HCT116 (cell line): Measurements from ENCODE around the gene LRRC31. TPM values are rescaled to one million over a fixed set of nuclear protein-coding genes. Genes with fewer than 3 reads are reported as not detected.

Experiments used
- ATAC-seq: fragments of 200-7000 bp; cut with Tn5 transposase; 2 replicates; pipeline ENCODE4 v1.9.1; 2020; ENCODE audit warnings: mild to moderate bottlenecking, moderate library complexity
- BruUV-seq: library from RNA; stranded (reverse); fragments of 400-500 nt; replicated peaks from 2 replicates; lab custom pipeline; 2021; lab: Mats Ljungman, UMichigan
- CTCF ChIA-PET: fragments of 300-600 bp; sonication (Branson Sonifier 250); formaldehyde crosslinking; loops from one replicate; lab custom pipeline; 2021; ENCODE audit warnings: antibody characterized with exemption; lab: Charles Lee
- POLR2A ChIA-PET: fragments of 300-600, 350-600 bp; sonication (Branson Sonifier 250); formaldehyde crosslinking; loops from one replicate; lab custom pipeline; 2021; ENCODE audit warnings: antibody characterized with exemption; lab: Charles Lee
- RAD21 ChIA-PET, 2 experiments: fragments of 300-600 bp; sonication (Branson Sonifier 250); formaldehyde crosslinking; loops; one replicate each; lab custom pipeline; 2023; ENCODE audit warnings: low total read pairs in 2 of 2; ENCODE audit not compliant: uncharacterized antibody in 2 of 2, unreplicated experiment in 2 of 2, low non-redundant PET in 1 of 2; lab: Charles Lee
- DNase-seq: peaks from one replicate; pipeline ENCODE4 v3.0.0-alpha.2; 2010; ENCODE audit warnings: low read depth, low spot score
- H2AFZ ChIP-seq: fragments of 200-600 bp; shearing (Covaris generic), sonication (generic); 2 replicates; pipeline ENCODE4 v1.6.1; 2017; ENCODE audit warnings: low read depth, mixed run types, mixed read lengths, antibody characterized with exemption, low read length; ENCODE audit not compliant: poor library complexity, severe bottlenecking
- H3K27ac ChIP-seq: 2 replicates; pipeline ENCODE4 v1.5.1; 2012; ENCODE audit warnings: low read depth, low read length
- H3K27me3 ChIP-seq: fragments of 200-600 bp; sonication (generic); 2 replicates; pipeline ENCODE4 v1.6.1; 2016; ENCODE audit warnings: mixed run types, low read length, mixed read lengths; ENCODE audit not compliant: insufficient read depth
- H3K36me3 ChIP-seq, 2 experiments: fragments of 200-500 bp in 1 of 2; fragments of 200-600 bp in 1 of 2; sonication (Bioruptor generic) in 1 of 2; sonication (generic) in 1 of 2; 2 replicates each; pipeline versions ENCODE4 v1.5.1 to v1.6.1; 2014 to 2016; ENCODE audit warnings: low read length in 2 of 2, inconsistent platforms in 1 of 2, mixed read lengths in 1 of 2, mixed run types in 1 of 2; ENCODE audit not compliant: insufficient read depth in 2 of 2, control insufficient read depth in 1 of 2
- H3K4me1 ChIP-seq, 2 experiments: fragments of 200-600 bp in 1 of 2; sonication (generic) in 1 of 2; 2 replicates each; pipeline versions ENCODE4 v1.5.1 to v1.6.1; 2012 to 2017; ENCODE audit warnings: low read length in 2 of 2, inconsistent platforms in 1 of 2, mild to moderate bottlenecking in 1 of 2, mixed read lengths in 1 of 2, mixed run types in 1 of 2, moderate library complexity in 1 of 2; ENCODE audit not compliant: insufficient read depth in 2 of 2, control insufficient read depth in 1 of 2
- H3K4me2 ChIP-seq: fragments of 200-600 bp; sonication (generic); 2 replicates; pipeline ENCODE4 v1.6.1; 2017; ENCODE audit warnings: mixed run types, low read length, mixed read lengths
- H3K4me3 ChIP-seq, 2 experiments: fragments of 200-600 bp in 1 of 2; sonication (generic) in 1 of 2; replicated peaks in 1 of 2; 2 replicates each; pipeline ENCODE4 v1.5.1; 2011 to 2016; ENCODE audit warnings: low read length in 2 of 2, control low read depth in 1 of 2, low read depth in 1 of 2, mild to moderate bottlenecking in 1 of 2, mixed read lengths in 1 of 2, mixed run types in 1 of 2
- H3K79me2 ChIP-seq: fragments of 200-600 bp; sonication (generic); 2 replicates; pipeline ENCODE4 v1.6.1; 2017; ENCODE audit warnings: mild to moderate bottlenecking, mixed run types, low read length, moderate library complexity, mixed read lengths; ENCODE audit not compliant: insufficient read depth
- H3K9ac ChIP-seq: fragments of 200-600 bp; sonication (generic); 2 replicates; pipeline ENCODE4 v1.6.1; 2016; ENCODE audit warnings: low read length, mixed read lengths
- H3K9me2 ChIP-seq: fragments of 200-600 bp; sonication (generic), shearing (Covaris generic); 2 replicates; pipeline ENCODE4 v1.6.1; 2017; ENCODE audit warnings: mixed run types, mild to moderate bottlenecking, moderate library complexity; ENCODE audit not compliant: insufficient read depth
- H3K9me3 ChIP-seq, 2 experiments: fragments of 200-500 bp in 1 of 2; fragments of 200-600 bp in 1 of 2; sonication (Bioruptor generic) in 1 of 2; sonication (generic) in 1 of 2; 2 replicates each; pipeline ENCODE4 v1.6.1; 2014 to 2017; ENCODE audit warnings: low read length in 2 of 2, mixed read lengths in 2 of 2, inconsistent platforms in 1 of 2, low read depth in 1 of 2, mild to moderate bottlenecking in 1 of 2, mixed run types in 1 of 2, moderate library complexity in 1 of 2; ENCODE audit not compliant: control insufficient read depth in 1 of 2, insufficient read depth in 1 of 2
- H4K20me1 ChIP-seq: fragments of 200-600 bp; sonication (generic), shearing (Covaris generic); 2 replicates; pipeline ENCODE4 v1.6.1; 2017; ENCODE audit warnings: mixed run types, mild to moderate bottlenecking, moderate library complexity; ENCODE audit not compliant: insufficient read depth
- CEBPB ChIP-seq: IDR thresholded peaks from 2 replicates; pipeline ENCODE4 v1.6.1; 2012; ENCODE audit warnings: low read depth
- EGR1 ChIP-seq: IDR thresholded peaks from 2 replicates; pipeline ENCODE4 v1.6.1; 2012; ENCODE audit warnings: low read depth
- ELF1 ChIP-seq: IDR thresholded peaks from 2 replicates; pipeline ENCODE4 v1.6.1; 2012; ENCODE audit warnings: low read depth, borderline replicate concordance
- EZH2 ChIP-seq: fragments of 200-600 bp; sonication (generic); IDR thresholded peaks from 2 replicates; pipeline ENCODE4 v1.6.1; 2017; ENCODE audit warnings: antibody characterized with exemption, mixed run types
- EZH2phosphoT487 ChIP-seq: fragments of 200-600 bp; IDR thresholded peaks from 2 replicates; pipeline ENCODE4 v1.6.1; 2018; ENCODE audit warnings: antibody characterized with exemption, borderline replicate concordance
- FOSL1 ChIP-seq: IDR thresholded peaks from 2 replicates; pipeline ENCODE4 v1.6.1; 2012; ENCODE audit warnings: low read depth
- JUND ChIP-seq: IDR thresholded peaks from 2 replicates; pipeline ENCODE4 v1.6.1; 2012
- MAX ChIP-seq: IDR thresholded peaks from 2 replicates; pipeline ENCODE4 v1.6.1; 2012
- POLR2A ChIP-seq: IDR thresholded peaks from 2 replicates; pipeline ENCODE4 v1.7.0; 2011; ENCODE audit warnings: borderline replicate concordance; ENCODE audit not compliant: insufficient read depth, insufficient read length; ENCODE audit errors: extremely low read depth
- POLR2AphosphoS5 ChIP-seq: IDR thresholded peaks from 2 replicates; pipeline ENCODE4 v1.6.1; 2011; ENCODE audit warnings: mild to moderate bottlenecking, low read depth, low read length, moderate library complexity
- RAD21 ChIP-seq: IDR thresholded peaks from 2 replicates; pipeline ENCODE4 v1.6.1; 2012; ENCODE audit warnings: low read depth, mild to moderate bottlenecking
- SIN3A ChIP-seq: IDR thresholded peaks from 2 replicates; pipeline ENCODE4 v1.6.1; 2012; ENCODE audit warnings: low read depth
- SP1 ChIP-seq: IDR thresholded peaks from 2 replicates; pipeline ENCODE4 v1.6.1; 2012; ENCODE audit warnings: low read depth
- SRF ChIP-seq: IDR thresholded peaks from 2 replicates; pipeline ENCODE4 v1.6.1; 2012; ENCODE audit warnings: low read depth
- TCF7L2 ChIP-seq: IDR thresholded peaks from 2 replicates; pipeline ENCODE4 v1.7.0; 2011; ENCODE audit warnings: borderline replicate concordance, inconsistent platforms; ENCODE audit not compliant: insufficient read depth, insufficient read length; ENCODE audit errors: extremely low read depth
- YY1 ChIP-seq: IDR thresholded peaks from 2 replicates; pipeline ENCODE4 v1.6.1; 2011; ENCODE audit warnings: low read length, low read depth, moderate library complexity, mild to moderate bottlenecking; ENCODE audit not compliant: insufficient replicate concordance; ENCODE audit errors: extremely low read depth
- ZFX ChIP-seq: fragments of 450-650 bp; IDR thresholded peaks from 2 replicates; pipeline ENCODE4 v1.6.1; 2017
- ZNF274 ChIP-seq: fragments of 200-500 bp; sonication (Bioruptor generic); IDR thresholded peaks from 2 replicates; pipeline ENCODE4 v1.6.1; 2014; ENCODE audit warnings: mild to moderate bottlenecking, low read depth, low read length, inconsistent platforms
- intact Hi-C: fragments of 100-400 bp; cut with micrococcal nuclease; formaldehyde crosslinking; loops from 2 replicates; pipeline ENCODE4 v1.10.0; 2022
- total RNA-seq: library from RNA; stranded (reverse); gene quantifications from one replicate; pipeline ENCODE4 v1.2.1, GENCODE V29; 2021; ENCODE audit not compliant: unreplicated experiment
- TF ChIP-seq, protein P1 (sequence below), 3 experiments: fragments of 200-600 bp in 1 of 3; sonication (generic) in 1 of 3; IDR thresholded peaks in 2 of 3; conservative IDR thresholded peaks in 1 of 3; 2 replicates each; pipeline ENCODE4 v1.5.1; 2012 to 2017; ENCODE audit warnings: low read depth in 2 of 3, low read length in 2 of 3, antibody characterized with exemption in 1 of 3, borderline replicate concordance in 1 of 3, control low read depth in 1 of 3, mild to moderate bottlenecking in 1 of 3, mixed read lengths in 1 of 3, mixed run types in 1 of 3, moderate library complexity in 1 of 3; ENCODE audit not compliant: insufficient read depth in 1 of 3
- TF ChIP-seq, protein P2 (sequence below): IDR thresholded peaks from 2 replicates; pipeline ENCODE4 v1.6.1; 2012; ENCODE audit warnings: low read depth

LRRC31 gene
- total RNA-seq, 1 experiment from 2014 or later, result not detected

DNA sequence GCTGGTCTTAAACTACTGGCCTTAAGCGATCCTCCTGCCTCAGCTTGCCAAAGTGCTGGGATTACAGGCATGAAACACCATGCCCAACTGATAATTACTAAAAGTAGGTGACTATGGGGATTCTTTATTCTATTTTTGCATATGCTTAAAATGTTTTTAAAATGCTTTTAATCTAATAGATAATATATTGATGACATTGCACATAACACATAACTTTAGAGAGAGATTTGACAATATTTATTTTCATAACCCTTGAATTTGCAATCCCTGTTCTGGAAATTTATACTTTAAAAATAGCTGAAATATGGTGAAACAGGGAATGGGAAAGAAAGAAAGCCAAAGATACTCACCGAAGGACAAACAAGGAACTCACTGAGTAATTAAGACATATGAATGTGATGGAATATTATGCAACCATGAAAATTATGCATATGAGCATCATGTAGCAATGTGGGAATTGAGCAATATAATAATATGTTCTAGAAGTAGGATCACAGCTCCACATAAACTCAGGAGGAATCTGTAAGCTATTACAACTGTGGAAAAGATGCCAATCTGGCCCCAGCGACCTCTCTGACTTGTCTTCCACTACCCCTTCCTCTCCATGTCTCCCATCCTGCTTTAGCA lies 2.0 kb downstream of the LRRC31 start:
- Histone ChIP-seq H3K9me3 (no peaks in the 10 kb centered on the region), H3K4me3 (no peak overlapping the region), H3K36me3 (no peaks in the 10 kb centered on the region), H3K79me2 (no peaks in the 10 kb centered on the region), H3K27me3 (no peaks in the 10 kb centered on the region), H4K20me1 (no peaks in the 10 kb centered on the region), H3K9me2 (no peaks in the 10 kb centered on the region), H3K4me1 (peaks cover 4 to 5% of the 10 kb centered on the region in 2 experiments; a peak in 3 of 4 replicates), H3K9ac (no peak overlapping the region), H2AFZ (no peak overlapping the region), H3K4me2 (no peak overlapping the region), H3K27ac (no peak overlapping the region)
- DNase-seq, result no peak
- TF ChIP-seq EZH2phosphoT487 (no peak), EGR1 (no peak), JUND (no peak), YY1 (no peak), POLR2AphosphoS5 (no peak), MAX (no peak), ELF1 (no peak), TCF7L2 (no peak), ZFX (no peak), RAD21 (no peak), EZH2 (no peak), POLR2A (no peak), CEBPB (no peak), SIN3A (no peak), SP1 (no peak), FOSL1 (no peak), ZNF274 (no peak), SRF (no peak)
- TF ChIP-seq, protein P1, sequence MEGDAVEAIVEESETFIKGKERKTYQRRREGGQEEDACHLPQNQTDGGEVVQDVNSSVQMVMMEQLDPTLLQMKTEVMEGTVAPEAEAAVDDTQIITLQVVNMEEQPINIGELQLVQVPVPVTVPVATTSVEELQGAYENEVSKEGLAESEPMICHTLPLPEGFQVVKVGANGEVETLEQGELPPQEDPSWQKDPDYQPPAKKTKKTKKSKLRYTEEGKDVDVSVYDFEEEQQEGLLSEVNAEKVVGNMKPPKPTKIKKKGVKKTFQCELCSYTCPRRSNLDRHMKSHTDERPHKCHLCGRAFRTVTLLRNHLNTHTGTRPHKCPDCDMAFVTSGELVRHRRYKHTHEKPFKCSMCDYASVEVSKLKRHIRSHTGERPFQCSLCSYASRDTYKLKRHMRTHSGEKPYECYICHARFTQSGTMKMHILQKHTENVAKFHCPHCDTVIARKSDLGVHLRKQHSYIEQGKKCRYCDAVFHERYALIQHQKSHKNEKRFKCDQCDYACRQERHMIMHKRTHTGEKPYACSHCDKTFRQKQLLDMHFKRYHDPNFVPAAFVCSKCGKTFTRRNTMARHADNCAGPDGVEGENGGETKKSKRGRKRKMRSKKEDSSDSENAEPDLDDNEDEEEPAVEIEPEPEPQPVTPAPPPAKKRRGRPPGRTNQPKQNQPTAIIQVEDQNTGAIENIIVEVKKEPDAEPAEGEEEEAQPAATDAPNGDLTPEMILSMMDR (IDR thresholded peaks at IDR 0.05 in 2 of 3, conservative IDR thresholded peaks at IDR 0.05 in 1 of 3; ENCODE audit: borderline replicate concordance in 1 of 3, insufficient read depth in 1 of 3, low read depth in 2 of 3, low read length in 2 of 3), result no peak
- TF ChIP-seq, protein P2, sequence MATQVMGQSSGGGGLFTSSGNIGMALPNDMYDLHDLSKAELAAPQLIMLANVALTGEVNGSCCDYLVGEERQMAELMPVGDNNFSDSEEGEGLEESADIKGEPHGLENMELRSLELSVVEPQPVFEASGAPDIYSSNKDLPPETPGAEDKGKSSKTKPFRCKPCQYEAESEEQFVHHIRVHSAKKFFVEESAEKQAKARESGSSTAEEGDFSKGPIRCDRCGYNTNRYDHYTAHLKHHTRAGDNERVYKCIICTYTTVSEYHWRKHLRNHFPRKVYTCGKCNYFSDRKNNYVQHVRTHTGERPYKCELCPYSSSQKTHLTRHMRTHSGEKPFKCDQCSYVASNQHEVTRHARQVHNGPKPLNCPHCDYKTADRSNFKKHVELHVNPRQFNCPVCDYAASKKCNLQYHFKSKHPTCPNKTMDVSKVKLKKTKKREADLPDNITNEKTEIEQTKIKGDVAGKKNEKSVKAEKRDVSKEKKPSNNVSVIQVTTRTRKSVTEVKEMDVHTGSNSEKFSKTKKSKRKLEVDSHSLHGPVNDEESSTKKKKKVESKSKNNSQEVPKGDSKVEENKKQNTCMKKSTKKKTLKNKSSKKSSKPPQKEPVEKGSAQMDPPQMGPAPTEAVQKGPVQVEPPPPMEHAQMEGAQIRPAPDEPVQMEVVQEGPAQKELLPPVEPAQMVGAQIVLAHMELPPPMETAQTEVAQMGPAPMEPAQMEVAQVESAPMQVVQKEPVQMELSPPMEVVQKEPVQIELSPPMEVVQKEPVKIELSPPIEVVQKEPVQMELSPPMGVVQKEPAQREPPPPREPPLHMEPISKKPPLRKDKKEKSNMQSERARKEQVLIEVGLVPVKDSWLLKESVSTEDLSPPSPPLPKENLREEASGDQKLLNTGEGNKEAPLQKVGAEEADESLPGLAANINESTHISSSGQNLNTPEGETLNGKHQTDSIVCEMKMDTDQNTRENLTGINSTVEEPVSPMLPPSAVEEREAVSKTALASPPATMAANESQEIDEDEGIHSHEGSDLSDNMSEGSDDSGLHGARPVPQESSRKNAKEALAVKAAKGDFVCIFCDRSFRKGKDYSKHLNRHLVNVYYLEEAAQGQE, result no peak
- no peak for ATAC-seq
- no TSS peak for BruUV-seq
- intact Hi-C loops, result loop anchor here (10.0 kb wide), 1 partner anchor 547 kb away; the partner anchor contains the start of gene CLDN11
- ChIA-PET CTCF (no interaction called here), POLR2A (no interaction called here), RAD21 (no interaction called here)
